Effector memory CD4-positive, alpha-beta T cell (primary cell): ENCODE results near the gene DOCK6.

ENCODE experiments used
- DNase-seq, 3 donors: peaks; one replicate each; pipeline ENCODE4 v3.0.0-alpha.2; 2020
- H3K27ac ChIP-seq: 2 replicates; pipeline ENCODE4 v1.7.0; 2013; ENCODE audit warnings: mild to moderate bottlenecking, low read length, moderate library complexity; ENCODE audit not compliant: insufficient read depth, poor library complexity, severe bottlenecking
- H3K27me3 ChIP-seq: replicated peaks from 2 replicates; pipeline ENCODE4 v1.7.0; 2013; ENCODE audit warnings: mild to moderate bottlenecking, low read length; ENCODE audit not compliant: insufficient read depth, control insufficient read depth, poor library complexity, severe bottlenecking
- H3K36me3 ChIP-seq: 2 replicates; pipeline ENCODE4 v1.7.0; 2013; ENCODE audit warnings: mild to moderate bottlenecking, low read length, moderate library complexity; ENCODE audit not compliant: control insufficient read depth, insufficient read depth
- H3K4me1 ChIP-seq: 2 replicates; pipeline ENCODE4 v1.7.0; 2013; ENCODE audit warnings: low read length, mild to moderate bottlenecking; ENCODE audit not compliant: control insufficient read depth, insufficient read depth, poor library complexity, severe bottlenecking
- H3K4me3 ChIP-seq: 2 replicates; pipeline ENCODE4 v1.7.0; 2013; ENCODE audit warnings: low read length, low read depth, mild to moderate bottlenecking; ENCODE audit not compliant: insufficient read depth, poor library complexity, severe bottlenecking
- H3K9me3 ChIP-seq: 2 replicates; pipeline ENCODE4 v1.7.0; 2013; ENCODE audit warnings: mild to moderate bottlenecking, low read length, moderate library complexity; ENCODE audit not compliant: control insufficient read depth

DOCK6 gene

GRCh38 chr19:11278670-11279069 lies 16.3 kb upstream of the DOCK6 start:
- Histone ChIP-seq H3K4me3 (no peak overlapping the region), H3K4me1 (peaks cover 7% of the 10 kb centered on the region), H3K27me3 (peaks cover 11% of the 10 kb centered on the region), H3K36me3 (no peaks in the 10 kb centered on the region), H3K9me3 (no peaks in the 10 kb centered on the region), H3K27ac (no peak overlapping the region)
- DNase-seq = no peak

- no peaks in the 10 kb centered on the region for H3K36me3 ChIP-seq
- H3K9me3 ChIP-seq = no peaks in the 10 kb centered on the region
- H3K27me3 ChIP-seq = peaks cover 6% of the 10 kb centered on the region
- H3K27ac ChIP-seq = no peak overlapping the region
- no peak overlapping the region for H3K4me3 ChIP-seq
- peaks cover 3% of the 10 kb centered on the region for H3K4me1 ChIP-seq
- DNase-seq = no peak
Measured at GRCh38 chr19:11274533-11275086, 12.3 kb upstream of the DOCK6 start.

- H3K4me3 ChIP-seq = no peak overlapping the region
- no peaks in the 10 kb centered on the region for H3K4me1 ChIP-seq
- H3K36me3 ChIP-seq = no peaks in the 10 kb centered on the region
- peaks cover 6% of the 10 kb centered on the region for H3K27me3 ChIP-seq
- H3K9me3 ChIP-seq = no peaks in the 10 kb centered on the region
- H3K27ac ChIP-seq = no peak overlapping the region
- DNase-seq = no peak
Measured at GRCh38 chr19:11273989-11274388, 11.7 kb upstream of the DOCK6 start.

GRCh38 chr19:11273296-11273695 lies 11.0 kb upstream of the DOCK6 start:
- no peaks in the 10 kb centered on the region for H3K4me1 ChIP-seq
- peaks cover 6% of the 10 kb centered on the region for H3K27me3 ChIP-seq
- no peak for DNase-seq
- H3K4me3 ChIP-seq = no peak overlapping the region
- H3K27ac ChIP-seq = no peak overlapping the region
- no peaks in the 10 kb centered on the region for H3K36me3 ChIP-seq
- H3K9me3 ChIP-seq = no peaks in the 10 kb centered on the region

GRCh38 chr19:11269408-11269807 lies 7.1 kb upstream of the DOCK6 start:
- Histone ChIP-seq H3K36me3 (no peaks in the 10 kb centered on the region), H3K4me1 (no peaks in the 10 kb centered on the region), H3K9me3 (no peaks in the 10 kb centered on the region), H3K4me3 (no peak overlapping the region), H3K27me3 (no peaks in the 10 kb centered on the region), H3K27ac (no peak overlapping the region)
- DNase-seq = no peak

GRCh38 chr19:11268783-11269267 lies 6.5 kb upstream of the DOCK6 start:
- no peaks in the 10 kb centered on the region for H3K9me3 ChIP-seq
- H3K4me1 ChIP-seq = no peaks in the 10 kb centered on the region
- no peak overlapping the region for H3K27ac ChIP-seq
- no peak for DNase-seq
- H3K4me3 ChIP-seq = no peak overlapping the region
- H3K36me3 ChIP-seq = no peaks in the 10 kb centered on the region
- H3K27me3 ChIP-seq = no peaks in the 10 kb centered on the region

GRCh38 chr19:11267316-11268085 lies 5.2 kb upstream of the DOCK6 start:
- no peak for DNase-seq
- peaks cover 13% of the 10 kb centered on the region for H3K27me3 ChIP-seq
- H3K4me1 ChIP-seq = peaks cover 2% of the 10 kb centered on the region
- H3K36me3 ChIP-seq = no peaks in the 10 kb centered on the region
- no peaks in the 10 kb centered on the region for H3K9me3 ChIP-seq
- no peak overlapping the region for H3K27ac ChIP-seq
- no peak overlapping the region for H3K4me3 ChIP-seq

GRCh38 chr19:11265785-11266236 lies 3.5 kb upstream of the DOCK6 start:
- no peaks in the 10 kb centered on the region for H3K36me3 ChIP-seq
- H3K9me3 ChIP-seq = no peaks in the 10 kb centered on the region
- peaks cover 26% of the 10 kb centered on the region for H3K27me3 ChIP-seq
- H3K27ac ChIP-seq = no peak overlapping the region
- H3K4me1 ChIP-seq = peaks cover 9% of the 10 kb centered on the region
- H3K4me3 ChIP-seq = no peak overlapping the region
- DNase-seq = no peak

GRCh38 chr19:11265177-11265784 lies 3.0 kb upstream of the DOCK6 start:
- H3K27ac ChIP-seq = no peak overlapping the region
- DNase-seq = no peak
- H3K4me1 ChIP-seq = peaks cover 9% of the 10 kb centered on the region
- no peak overlapping the region for H3K4me3 ChIP-seq
- no peaks in the 10 kb centered on the region for H3K36me3 ChIP-seq
- H3K27me3 ChIP-seq = peaks cover 26% of the 10 kb centered on the region
- no peaks in the 10 kb centered on the region for H3K9me3 ChIP-seq
